ENCODE measurements around the gene ZNF791.

DNA sequence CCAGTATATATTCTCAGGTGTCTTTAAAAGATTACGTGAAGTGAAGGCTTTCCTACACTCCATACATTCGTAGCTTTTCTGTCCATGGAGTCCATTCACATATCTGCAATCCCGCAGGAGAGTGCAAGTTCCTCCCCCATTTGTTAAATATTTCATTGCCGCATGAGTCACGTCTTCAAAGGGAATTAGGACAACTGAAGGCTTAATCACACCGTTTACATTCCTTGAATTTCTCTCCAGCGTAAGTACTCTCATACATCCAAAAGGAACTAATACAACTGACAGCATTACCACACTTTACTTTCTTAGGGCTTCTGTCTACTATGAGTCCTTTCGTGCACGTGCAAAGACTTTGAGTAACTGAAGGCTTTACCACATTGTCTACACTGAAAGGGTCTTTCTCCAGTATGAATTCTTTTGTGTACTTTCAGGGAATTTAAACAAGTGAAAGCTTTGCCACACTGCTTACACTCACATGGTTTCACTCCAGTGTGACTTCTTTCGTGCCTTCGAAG is 30.5 kb upstream of the ZNF791 start:
- TF ChIP-seq, protein P1, sequence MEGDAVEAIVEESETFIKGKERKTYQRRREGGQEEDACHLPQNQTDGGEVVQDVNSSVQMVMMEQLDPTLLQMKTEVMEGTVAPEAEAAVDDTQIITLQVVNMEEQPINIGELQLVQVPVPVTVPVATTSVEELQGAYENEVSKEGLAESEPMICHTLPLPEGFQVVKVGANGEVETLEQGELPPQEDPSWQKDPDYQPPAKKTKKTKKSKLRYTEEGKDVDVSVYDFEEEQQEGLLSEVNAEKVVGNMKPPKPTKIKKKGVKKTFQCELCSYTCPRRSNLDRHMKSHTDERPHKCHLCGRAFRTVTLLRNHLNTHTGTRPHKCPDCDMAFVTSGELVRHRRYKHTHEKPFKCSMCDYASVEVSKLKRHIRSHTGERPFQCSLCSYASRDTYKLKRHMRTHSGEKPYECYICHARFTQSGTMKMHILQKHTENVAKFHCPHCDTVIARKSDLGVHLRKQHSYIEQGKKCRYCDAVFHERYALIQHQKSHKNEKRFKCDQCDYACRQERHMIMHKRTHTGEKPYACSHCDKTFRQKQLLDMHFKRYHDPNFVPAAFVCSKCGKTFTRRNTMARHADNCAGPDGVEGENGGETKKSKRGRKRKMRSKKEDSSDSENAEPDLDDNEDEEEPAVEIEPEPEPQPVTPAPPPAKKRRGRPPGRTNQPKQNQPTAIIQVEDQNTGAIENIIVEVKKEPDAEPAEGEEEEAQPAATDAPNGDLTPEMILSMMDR (IDR thresholded peaks at IDR 0.05; ENCODE audit: poor library complexity, severe bottlenecking): no peak
- TF ChIP-seq EP300 (conservative IDR thresholded peaks at IDR 0.05; ENCODE audit: poor library complexity, severe bottlenecking): no peak
- TF ChIP-seq POLR2AphosphoS5 (IDR thresholded peaks at IDR 0.05): no peak
- no peak for TF ChIP-seq TAF1 (IDR thresholded peaks at IDR 0.05; ENCODE audit: low read depth)
- TF ChIP-seq MXI1 (conservative IDR thresholded peaks at IDR 0.05; ENCODE audit: poor library complexity, severe bottlenecking): no peak
- no peak for TF ChIP-seq EZH2 (IDR thresholded peaks at IDR 0.05; ENCODE audit: borderline replicate concordance, insufficient read depth, low read length, poor library complexity, severe bottlenecking)
- TF ChIP-seq, protein P2, sequence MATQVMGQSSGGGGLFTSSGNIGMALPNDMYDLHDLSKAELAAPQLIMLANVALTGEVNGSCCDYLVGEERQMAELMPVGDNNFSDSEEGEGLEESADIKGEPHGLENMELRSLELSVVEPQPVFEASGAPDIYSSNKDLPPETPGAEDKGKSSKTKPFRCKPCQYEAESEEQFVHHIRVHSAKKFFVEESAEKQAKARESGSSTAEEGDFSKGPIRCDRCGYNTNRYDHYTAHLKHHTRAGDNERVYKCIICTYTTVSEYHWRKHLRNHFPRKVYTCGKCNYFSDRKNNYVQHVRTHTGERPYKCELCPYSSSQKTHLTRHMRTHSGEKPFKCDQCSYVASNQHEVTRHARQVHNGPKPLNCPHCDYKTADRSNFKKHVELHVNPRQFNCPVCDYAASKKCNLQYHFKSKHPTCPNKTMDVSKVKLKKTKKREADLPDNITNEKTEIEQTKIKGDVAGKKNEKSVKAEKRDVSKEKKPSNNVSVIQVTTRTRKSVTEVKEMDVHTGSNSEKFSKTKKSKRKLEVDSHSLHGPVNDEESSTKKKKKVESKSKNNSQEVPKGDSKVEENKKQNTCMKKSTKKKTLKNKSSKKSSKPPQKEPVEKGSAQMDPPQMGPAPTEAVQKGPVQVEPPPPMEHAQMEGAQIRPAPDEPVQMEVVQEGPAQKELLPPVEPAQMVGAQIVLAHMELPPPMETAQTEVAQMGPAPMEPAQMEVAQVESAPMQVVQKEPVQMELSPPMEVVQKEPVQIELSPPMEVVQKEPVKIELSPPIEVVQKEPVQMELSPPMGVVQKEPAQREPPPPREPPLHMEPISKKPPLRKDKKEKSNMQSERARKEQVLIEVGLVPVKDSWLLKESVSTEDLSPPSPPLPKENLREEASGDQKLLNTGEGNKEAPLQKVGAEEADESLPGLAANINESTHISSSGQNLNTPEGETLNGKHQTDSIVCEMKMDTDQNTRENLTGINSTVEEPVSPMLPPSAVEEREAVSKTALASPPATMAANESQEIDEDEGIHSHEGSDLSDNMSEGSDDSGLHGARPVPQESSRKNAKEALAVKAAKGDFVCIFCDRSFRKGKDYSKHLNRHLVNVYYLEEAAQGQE (IDR thresholded peaks at IDR 0.05; ENCODE audit: borderline replicate concordance): no peak
- TF ChIP-seq RAD21 (conservative IDR thresholded peaks at IDR 0.05): no peak
- TF ChIP-seq SMC3 (conservative IDR thresholded peaks at IDR 0.05; ENCODE audit: poor library complexity): no peak

Measured in neural cell (in vitro differentiated cells).